Stomach (tissue), 4 donors: ENCODE data around the gene RNF213.

Experiments
- EP300 ChIP-seq: sonication (generic); formaldehyde crosslinking; IDR thresholded peaks from one replicate; pipeline ENCODE4 v1.6.1; 2017; ENCODE audit warnings: antibody characterized with exemption
- POLR2A ChIP-seq, 4 donors: fragments of 450-650 bp; IDR thresholded peaks; one replicate each; pipeline ENCODE4 v1.6.1; 2016; ENCODE audit warnings: antibody characterized with exemption in 4 of 4, control low read depth in 2 of 4, mild to moderate bottlenecking in 1 of 4, moderate library complexity in 1 of 4
- POLR2AphosphoS5 ChIP-seq, 3 donors: sonication (generic); formaldehyde crosslinking; IDR thresholded peaks; one replicate each; pipeline ENCODE4 v1.6.1; 2016; ENCODE audit warnings: antibody characterized with exemption in 3 of 3
- TF ChIP-seq, protein P1 (sequence below), 7 experiments: fragments of 450-650 bp in 4 of 7; fragments of 200-600 bp in 3 of 7; sonication (generic) in 3 of 7; IDR thresholded peaks; one replicate each; pipeline ENCODE4 v1.5.1; 2016 to 2019; ENCODE audit warnings: antibody characterized with exemption in 7 of 7, control low read depth in 2 of 7, mild to moderate bottlenecking in 1 of 7

DNA sequence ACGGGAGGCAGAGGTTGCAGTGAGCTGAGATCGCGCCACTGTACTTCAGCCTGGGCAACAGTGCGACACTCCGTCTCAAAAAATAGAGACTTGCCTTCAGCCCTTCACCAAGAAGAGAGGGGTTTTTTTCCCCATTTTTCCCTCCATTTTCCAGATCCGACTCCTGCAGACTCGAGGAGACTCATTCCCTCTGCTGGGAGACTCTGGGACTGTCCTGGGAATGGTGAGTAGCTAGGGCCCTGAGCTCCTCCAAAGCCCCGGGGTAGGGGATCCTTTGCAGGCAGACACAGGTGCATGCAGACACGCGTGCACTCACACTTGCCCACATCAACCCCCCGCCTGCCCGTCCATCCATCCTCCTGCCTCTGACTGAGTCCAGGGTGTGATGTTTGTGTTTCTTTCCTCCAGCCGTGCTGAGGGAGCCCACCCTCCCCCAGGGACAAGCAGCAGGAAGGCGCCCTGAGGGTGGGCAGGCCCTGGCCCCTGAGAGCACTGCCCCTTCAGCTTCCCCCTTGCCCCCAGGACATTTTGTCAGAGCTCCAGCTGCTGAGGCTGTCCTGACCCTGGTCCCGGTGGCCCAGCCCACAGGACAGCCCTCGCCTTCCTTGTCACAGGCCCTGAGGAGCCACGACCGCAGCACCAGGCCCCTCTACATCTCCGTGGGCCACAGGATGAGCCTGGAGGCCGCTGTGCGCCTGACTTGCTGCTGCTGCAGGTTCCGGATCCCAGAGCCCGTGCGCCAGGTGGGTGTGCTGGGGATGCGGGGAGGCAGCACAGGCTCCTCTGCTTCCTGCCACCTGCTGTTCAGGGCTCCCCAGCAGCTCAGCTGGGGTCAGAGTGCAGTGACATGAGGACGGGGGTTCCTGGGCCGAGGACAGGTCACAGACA is 164.5 kb downstream of the RNF213 start:
- TF ChIP-seq POLR2AphosphoS5 (IDR thresholded peaks at IDR 0.05) = no peak
- TF ChIP-seq, protein P1, sequence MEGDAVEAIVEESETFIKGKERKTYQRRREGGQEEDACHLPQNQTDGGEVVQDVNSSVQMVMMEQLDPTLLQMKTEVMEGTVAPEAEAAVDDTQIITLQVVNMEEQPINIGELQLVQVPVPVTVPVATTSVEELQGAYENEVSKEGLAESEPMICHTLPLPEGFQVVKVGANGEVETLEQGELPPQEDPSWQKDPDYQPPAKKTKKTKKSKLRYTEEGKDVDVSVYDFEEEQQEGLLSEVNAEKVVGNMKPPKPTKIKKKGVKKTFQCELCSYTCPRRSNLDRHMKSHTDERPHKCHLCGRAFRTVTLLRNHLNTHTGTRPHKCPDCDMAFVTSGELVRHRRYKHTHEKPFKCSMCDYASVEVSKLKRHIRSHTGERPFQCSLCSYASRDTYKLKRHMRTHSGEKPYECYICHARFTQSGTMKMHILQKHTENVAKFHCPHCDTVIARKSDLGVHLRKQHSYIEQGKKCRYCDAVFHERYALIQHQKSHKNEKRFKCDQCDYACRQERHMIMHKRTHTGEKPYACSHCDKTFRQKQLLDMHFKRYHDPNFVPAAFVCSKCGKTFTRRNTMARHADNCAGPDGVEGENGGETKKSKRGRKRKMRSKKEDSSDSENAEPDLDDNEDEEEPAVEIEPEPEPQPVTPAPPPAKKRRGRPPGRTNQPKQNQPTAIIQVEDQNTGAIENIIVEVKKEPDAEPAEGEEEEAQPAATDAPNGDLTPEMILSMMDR (IDR thresholded peaks at IDR 0.05) = no peak
- TF ChIP-seq POLR2A (IDR thresholded peaks at IDR 0.05) = no peak
- TF ChIP-seq EP300 = no peak
